Measurements from ENCODE around the gene RALA.

RALA gene

GRCh38 chr7:39621261-39621660, 2.1 kb upstream of the RALA start:
- TF ChIP-seq, protein P1, sequence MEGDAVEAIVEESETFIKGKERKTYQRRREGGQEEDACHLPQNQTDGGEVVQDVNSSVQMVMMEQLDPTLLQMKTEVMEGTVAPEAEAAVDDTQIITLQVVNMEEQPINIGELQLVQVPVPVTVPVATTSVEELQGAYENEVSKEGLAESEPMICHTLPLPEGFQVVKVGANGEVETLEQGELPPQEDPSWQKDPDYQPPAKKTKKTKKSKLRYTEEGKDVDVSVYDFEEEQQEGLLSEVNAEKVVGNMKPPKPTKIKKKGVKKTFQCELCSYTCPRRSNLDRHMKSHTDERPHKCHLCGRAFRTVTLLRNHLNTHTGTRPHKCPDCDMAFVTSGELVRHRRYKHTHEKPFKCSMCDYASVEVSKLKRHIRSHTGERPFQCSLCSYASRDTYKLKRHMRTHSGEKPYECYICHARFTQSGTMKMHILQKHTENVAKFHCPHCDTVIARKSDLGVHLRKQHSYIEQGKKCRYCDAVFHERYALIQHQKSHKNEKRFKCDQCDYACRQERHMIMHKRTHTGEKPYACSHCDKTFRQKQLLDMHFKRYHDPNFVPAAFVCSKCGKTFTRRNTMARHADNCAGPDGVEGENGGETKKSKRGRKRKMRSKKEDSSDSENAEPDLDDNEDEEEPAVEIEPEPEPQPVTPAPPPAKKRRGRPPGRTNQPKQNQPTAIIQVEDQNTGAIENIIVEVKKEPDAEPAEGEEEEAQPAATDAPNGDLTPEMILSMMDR (IDR thresholded peaks at IDR 0.05; ENCODE audit: borderline replicate concordance, insufficient read depth, low read depth, low read length), result no peak
- no peak overlapping the region for H3K4me3 ChIP-seq (ENCODE audit: low read depth, low read length)

GRCh38 chr7:39621784-39622411, 1.5 kb upstream of the RALA start:
- TF ChIP-seq, protein P1 (IDR thresholded peaks at IDR 0.05; ENCODE audit: borderline replicate concordance, insufficient read depth, low read depth, low read length), result no peak
- no peak overlapping the region for H3K4me3 ChIP-seq (ENCODE audit: low read depth, low read length)

DNA sequence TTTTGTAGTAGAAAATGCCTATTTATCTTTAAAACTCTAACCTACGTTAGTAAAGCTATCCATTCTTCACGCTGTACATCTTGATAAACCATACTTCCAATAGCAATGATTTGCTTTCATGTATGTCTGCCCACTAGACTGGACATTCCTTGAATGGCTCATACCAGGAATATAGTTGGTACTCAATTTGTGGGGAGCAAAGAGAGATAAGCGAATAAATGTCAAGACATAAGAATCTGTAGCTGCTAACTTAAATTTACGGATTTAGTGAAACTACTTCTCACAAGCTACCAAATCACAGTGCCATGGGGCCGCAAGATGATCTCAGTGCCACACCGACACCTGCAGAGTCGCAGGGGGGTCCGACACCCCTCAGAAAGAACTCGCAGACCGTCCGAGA, 763 bp upstream of the RALA start:
- peak overlapping the region; percentile 95 for H3K4me3 ChIP-seq (ENCODE audit: low read depth, low read length)
- TF ChIP-seq, protein P1 (IDR thresholded peaks at IDR 0.05; ENCODE audit: borderline replicate concordance, insufficient read depth, low read depth, low read length), result no peak

GRCh38 chr7:39623732-39624441, 515 bp downstream of the RALA start:
- TF ChIP-seq, protein P1 (IDR thresholded peaks at IDR 0.05; ENCODE audit: borderline replicate concordance, insufficient read depth, low read depth, low read length), result no peak

GRCh38 chr7:39624442-39624807, 1.1 kb downstream of the RALA start:
- TF ChIP-seq, protein P1 (IDR thresholded peaks at IDR 0.05; ENCODE audit: borderline replicate concordance, insufficient read depth, low read depth, low read length), result no peak

More at GRCh38 chr7:39623732-39624441, 515 bp downstream of the RALA start:
- H3K4me3 ChIP-seq (ENCODE audit: low read depth, low read length), result peak overlapping the region; percentile 95

GRCh38 chr7:39624935-39625694, 1.7 kb downstream of the RALA start:
- TF ChIP-seq, protein P1 (IDR thresholded peaks at IDR 0.05; ENCODE audit: borderline replicate concordance, insufficient read depth, low read depth, low read length), result no peak
- no peak overlapping the region for H3K4me3 ChIP-seq (ENCODE audit: low read depth, low read length)

More at GRCh38 chr7:39624442-39624807, 1.1 kb downstream of the RALA start:
- peak overlapping the region; percentile 95 for H3K4me3 ChIP-seq (ENCODE audit: low read depth, low read length)

All from GM12875 (cell line).